GM12801 (cell line): Measurements from ENCODE around the gene CHST9.

Source experiments
- TF ChIP-seq, protein P1 (sequence below): IDR thresholded peaks from one replicate; pipeline ENCODE4 v1.5.1; 2011; ENCODE audit warnings: control low read depth; ENCODE audit not compliant: insufficient read length; ENCODE audit errors: extremely low read depth

CHST9 gene

DNA sequence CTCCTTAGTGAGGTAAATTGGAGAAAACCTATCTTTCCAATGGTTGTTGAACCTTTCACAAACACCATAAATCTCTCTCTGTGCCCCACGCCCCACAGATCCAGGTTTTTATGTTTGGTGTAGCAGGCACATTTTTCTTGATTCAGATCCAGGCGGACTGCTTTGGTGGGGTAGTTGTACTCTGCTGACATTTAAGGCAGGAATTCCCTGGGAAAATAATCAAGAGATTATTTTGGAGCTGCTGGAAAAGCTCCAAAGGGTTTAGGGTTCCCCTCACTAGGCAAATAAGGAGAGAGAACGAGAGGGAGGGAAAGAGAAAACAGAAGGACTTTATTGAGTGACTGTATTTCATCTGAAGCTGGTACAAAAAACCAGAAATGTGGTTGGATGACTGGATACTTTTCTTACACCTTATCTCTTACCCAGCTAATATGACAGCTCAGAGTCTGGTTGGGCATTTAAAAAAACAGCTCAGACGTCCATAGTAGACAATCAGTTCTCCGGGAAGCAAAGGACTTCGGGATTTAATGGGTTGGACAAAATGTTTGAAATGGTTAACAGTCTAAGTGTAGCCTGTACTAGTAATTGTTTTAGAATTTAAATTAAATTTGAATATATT, 316.0 kb downstream of the CHST9 start:
- TF ChIP-seq, protein P1, sequence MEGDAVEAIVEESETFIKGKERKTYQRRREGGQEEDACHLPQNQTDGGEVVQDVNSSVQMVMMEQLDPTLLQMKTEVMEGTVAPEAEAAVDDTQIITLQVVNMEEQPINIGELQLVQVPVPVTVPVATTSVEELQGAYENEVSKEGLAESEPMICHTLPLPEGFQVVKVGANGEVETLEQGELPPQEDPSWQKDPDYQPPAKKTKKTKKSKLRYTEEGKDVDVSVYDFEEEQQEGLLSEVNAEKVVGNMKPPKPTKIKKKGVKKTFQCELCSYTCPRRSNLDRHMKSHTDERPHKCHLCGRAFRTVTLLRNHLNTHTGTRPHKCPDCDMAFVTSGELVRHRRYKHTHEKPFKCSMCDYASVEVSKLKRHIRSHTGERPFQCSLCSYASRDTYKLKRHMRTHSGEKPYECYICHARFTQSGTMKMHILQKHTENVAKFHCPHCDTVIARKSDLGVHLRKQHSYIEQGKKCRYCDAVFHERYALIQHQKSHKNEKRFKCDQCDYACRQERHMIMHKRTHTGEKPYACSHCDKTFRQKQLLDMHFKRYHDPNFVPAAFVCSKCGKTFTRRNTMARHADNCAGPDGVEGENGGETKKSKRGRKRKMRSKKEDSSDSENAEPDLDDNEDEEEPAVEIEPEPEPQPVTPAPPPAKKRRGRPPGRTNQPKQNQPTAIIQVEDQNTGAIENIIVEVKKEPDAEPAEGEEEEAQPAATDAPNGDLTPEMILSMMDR, result no peak

DNA sequence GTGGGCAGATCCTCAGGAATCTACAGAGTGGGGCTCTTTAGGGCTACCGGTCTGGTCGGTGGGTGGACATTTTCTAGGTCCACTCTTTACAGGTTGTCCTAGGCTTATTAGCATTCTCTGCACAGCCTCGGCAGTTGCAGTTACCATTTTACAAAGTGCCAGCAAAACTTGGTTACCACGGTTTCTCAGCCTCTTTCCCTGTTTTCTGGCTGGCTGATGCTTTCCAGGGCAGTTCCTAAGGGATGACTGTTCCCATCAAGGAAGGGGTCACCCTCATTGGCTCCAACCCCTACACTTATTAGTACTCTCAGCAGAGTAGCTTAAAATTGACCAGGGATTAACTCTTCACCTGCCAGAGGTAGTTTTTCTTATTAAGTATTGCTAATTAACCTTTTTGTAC, 317.6 kb downstream of the CHST9 start:
- TF ChIP-seq, protein P1, result no peak

DNA sequence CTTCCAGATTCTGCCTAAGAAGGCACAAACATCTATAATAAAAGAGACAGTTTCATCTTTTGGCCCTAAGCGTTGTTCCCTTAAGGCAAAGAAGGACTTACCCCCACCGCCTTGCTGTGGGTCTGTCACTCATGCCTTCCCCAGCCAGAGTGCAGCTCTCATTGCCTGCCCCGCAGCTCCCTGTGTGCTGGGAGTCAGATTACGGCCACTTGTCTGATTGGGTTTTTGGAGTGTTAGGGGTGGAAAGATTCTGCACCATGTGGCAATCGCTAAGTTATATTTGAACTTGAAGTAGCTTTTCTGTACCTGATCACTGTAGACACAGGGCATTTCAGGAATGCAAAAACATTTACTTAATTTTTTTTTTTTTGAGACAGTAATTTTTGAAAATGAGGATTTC, 319.6 kb downstream of the CHST9 start, which contains the start of gene AQP4:
Gene AQP4, minus strand, starts transcription at position 151 of the 400 bp plus-strand sequence. Its CDS starts 18 bp downstream, at position 133.
- TF ChIP-seq, protein P1, result no peak

DNA sequence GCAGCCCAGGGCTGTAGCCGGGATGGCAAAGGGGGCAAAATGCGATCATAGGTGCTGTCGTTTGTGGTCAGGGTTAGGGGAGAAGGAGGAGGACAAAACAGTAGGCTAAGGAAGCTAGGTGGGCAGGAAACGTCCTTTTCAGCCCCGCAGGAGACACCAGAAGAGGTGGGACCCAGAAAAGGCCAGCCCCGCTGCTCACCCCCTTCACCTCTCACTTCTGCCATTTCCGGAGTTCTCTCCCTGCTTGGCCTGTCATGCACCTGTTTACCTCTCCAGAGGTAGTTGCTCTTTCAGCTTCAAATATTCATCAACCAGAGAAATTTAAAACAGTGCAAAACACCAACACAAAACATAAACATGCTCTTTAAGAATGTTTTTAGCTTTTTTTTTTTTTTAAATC, 320.4 kb downstream of the CHST9 start:
- TF ChIP-seq, protein P1, result no peak

DNA sequence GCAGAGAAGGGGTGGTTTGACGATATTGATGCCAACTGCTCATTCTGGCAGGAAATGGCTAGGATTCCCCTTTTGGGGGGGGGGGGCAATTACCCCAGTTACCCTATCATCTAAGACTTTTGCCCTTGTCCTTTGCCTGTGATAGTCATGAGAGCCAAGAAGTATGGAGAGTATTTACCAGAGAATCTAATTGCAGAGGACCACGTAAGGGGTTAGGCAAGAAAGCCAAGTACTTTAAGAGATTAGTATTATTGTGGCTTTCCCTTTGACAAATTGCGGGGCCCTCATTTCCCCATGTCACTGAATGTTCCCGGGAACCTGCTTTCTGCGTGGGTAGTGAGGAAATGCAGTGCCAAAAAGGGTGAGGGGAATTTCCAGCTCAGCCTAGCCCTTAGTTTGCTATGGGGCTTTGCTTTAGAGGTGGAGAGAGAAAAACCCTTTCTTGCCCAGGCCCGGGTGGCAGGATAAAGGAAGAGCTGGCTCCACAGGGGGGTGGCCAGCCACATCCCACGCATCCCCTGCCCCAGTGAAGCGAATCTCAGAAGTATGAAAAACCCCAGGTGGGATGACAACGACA, 321.1 kb downstream of the CHST9 start:
- TF ChIP-seq, protein P1, result no peak

DNA sequence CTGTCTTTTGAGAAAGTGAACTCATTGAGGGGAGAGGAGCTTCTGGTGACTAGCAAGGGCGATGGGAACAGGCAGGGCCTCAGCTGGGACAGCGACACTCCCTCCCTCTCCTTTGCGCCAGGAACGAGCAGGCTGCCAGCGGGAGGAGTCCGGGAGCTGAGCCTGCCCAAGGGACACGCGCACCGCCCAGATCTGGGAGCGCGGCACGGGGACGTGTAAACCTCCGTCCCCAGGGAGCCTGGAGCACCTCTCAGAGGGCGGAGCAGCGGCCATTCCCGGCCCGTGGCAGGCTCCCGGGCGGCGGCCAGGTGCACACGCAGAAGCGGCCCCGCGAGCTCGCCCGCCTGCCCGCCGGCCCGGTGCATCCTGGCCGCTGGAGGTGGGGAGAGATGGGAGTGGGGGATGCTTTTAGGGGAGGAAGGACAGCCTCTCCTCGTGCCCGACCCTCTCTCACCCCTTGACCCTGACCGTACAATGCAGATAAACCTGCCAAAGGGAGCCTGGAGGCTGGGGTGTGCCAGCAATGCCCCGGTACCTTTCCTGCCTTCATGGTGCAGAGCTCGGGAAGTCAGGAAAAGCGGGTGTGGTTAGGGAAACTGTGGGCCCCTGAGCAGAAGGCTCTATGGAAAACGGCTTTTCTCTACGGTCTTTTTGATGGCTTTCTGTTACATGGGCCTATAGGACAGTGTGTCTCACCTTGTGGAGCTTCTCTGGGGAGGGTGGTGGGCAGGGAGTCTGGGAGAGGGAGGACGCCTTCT, 321.8 kb downstream of the CHST9 start:
- TF ChIP-seq, protein P1, result no peak

DNA sequence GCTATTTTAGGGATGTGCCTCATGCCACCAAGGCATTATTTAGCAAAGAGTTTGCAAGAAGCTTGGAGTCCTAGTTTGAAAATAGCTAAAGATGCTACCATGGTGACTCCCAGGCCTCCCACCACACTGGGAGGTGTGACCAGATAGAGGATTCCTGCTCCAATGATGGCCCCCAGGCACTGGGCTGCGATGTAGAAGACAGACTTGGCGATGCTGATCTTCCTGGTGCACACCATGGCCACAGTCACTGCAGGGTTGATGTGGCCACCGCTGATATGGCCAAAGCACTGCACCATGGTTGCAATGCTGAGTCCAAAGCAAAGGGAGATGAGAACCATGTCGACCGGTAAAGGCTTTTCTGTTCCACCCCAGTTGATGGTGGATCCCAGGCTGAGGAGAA, 323.0 kb downstream of the CHST9 start:
- TF ChIP-seq, protein P1, result no peak
